ENCODE results near the gene TAF1A. TPM values are rescaled to one million over a fixed set of nuclear protein-coding genes. Genes with fewer than 3 reads are reported as not detected.

TAF1A gene
- total RNA-seq, 1 donor from 2014 or later, result 11.0 TPM

DNA sequence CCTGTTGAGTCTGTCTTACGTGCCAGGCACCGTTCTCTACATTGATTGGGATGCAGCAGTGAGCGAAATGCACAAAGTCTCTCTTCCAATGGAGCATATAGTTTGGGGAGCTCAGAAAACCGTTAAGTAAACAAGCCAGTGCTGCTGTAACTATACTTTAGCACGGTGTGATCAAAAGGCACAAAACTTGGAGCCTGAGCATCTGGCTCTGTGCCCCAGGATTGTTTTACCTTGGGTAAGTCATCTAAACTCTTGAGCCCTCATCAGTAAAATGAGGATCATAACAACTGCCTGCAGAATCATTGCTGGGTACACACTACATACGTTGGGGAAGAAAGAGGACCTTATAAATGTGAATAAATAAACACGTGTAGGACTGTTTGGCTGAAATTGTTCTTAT is 43.6 kb downstream of the TAF1A start:
- Histone ChIP-seq H3K9me3 (ENCODE audit: control insufficient read depth in 3 of 3, low read length in 3 of 3) (no peaks in the 10 kb centered on the region), H3K9ac (ENCODE audit: low read depth in 1 of 3, low read length in 3 of 3) (no peak overlapping the region), H3K4me1 (ENCODE audit: control insufficient read depth in 3 of 3, insufficient read depth in 3 of 3, low read length in 3 of 3) (no peaks in the 10 kb centered on the region), H3K36me3 (ENCODE audit: control insufficient read depth in 3 of 3, insufficient read depth in 3 of 3, low read length in 3 of 3) (no peaks in the 10 kb centered on the region), H3K27ac (ENCODE audit: low read depth, low read length) (no peak overlapping the region), H3K4me3 (ENCODE audit: low read length in 3 of 3) (no peak overlapping the region), H3K27me3 (ENCODE audit: control insufficient read depth in 3 of 3, insufficient read depth in 3 of 3, low read length in 3 of 3) (peaks cover 20 to 24% (median 23%) of the 10 kb centered on the region in 3 donors)

DNA sequence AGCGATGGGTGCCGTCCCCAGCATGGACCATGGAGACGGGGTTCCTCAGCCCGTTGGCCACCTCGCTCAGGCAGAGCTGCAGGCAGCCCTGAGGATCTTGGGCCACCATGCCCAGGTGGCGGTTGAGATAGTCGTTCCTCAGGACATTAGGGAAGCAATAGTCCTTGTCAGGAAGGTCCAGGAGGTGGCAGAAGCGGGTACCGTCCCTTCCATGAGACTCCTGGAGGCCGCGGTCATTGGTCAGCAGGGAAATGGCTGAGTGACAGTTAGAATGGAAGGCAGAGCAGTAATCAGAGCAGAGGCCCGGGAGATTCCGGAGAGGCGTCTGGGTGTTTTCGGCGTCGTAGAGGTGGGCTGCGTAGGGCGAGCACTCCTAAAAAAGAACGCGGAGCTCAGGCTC is 45.9 kb downstream of the TAF1A start:
- H3K9me3 ChIP-seq (ENCODE audit: control insufficient read depth in 3 of 3, low read length in 3 of 3), result no peaks in the 10 kb centered on the region
- H3K9ac ChIP-seq (ENCODE audit: low read depth in 1 of 3, low read length in 3 of 3), result no peak overlapping the region
- H3K36me3 ChIP-seq (ENCODE audit: control insufficient read depth in 3 of 3, insufficient read depth in 3 of 3, low read length in 3 of 3), result no peaks in the 10 kb centered on the region
- H3K4me3 ChIP-seq (ENCODE audit: low read length in 3 of 3), result no peak overlapping the region
- H3K27ac ChIP-seq (ENCODE audit: low read depth, low read length), result no peak overlapping the region
- H3K27me3 ChIP-seq (ENCODE audit: control insufficient read depth in 3 of 3, insufficient read depth in 3 of 3, low read length in 3 of 3), result peaks cover 20 to 24% (median 23%) of the 10 kb centered on the region in 3 donors
- H3K4me1 ChIP-seq (ENCODE audit: control insufficient read depth in 3 of 3, insufficient read depth in 3 of 3, low read length in 3 of 3), result no peaks in the 10 kb centered on the region

DNA sequence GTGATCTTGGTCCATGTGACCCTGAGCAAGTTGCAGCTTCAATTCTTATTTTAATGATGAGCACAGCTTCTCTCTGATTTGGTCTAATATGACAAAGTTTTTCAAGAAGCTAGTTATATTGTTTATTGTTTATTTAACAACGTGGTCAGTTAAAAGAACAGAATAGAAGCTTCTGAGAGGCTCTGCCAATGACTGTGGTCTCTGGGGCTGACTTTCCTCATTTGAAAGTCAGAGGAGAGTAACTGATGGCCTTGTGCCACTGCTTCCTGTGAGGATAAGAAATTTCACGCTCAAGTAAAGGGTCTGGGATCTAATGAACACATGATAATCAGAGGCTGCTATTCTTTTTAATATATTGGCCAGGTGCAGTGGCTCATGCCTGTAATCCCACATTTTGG is 49.1 kb downstream of the TAF1A start:
- H3K9ac ChIP-seq (ENCODE audit: low read depth in 1 of 3, low read length in 3 of 3), result no peak overlapping the region
- no peak overlapping the region for H3K27ac ChIP-seq (ENCODE audit: low read depth, low read length)
- H3K4me3 ChIP-seq (ENCODE audit: low read length in 3 of 3), result no peak overlapping the region
- H3K4me1 ChIP-seq (ENCODE audit: control insufficient read depth in 3 of 3, insufficient read depth in 3 of 3, low read length in 3 of 3), result no peaks in the 10 kb centered on the region
- no peaks in the 10 kb centered on the region for H3K36me3 ChIP-seq (ENCODE audit: control insufficient read depth in 3 of 3, insufficient read depth in 3 of 3, low read length in 3 of 3)
- peaks cover 0 to 5% (median 4%) of the 10 kb centered on the region in 3 donors for H3K27me3 ChIP-seq (ENCODE audit: control insufficient read depth in 3 of 3, insufficient read depth in 3 of 3, low read length in 3 of 3)
- H3K9me3 ChIP-seq (ENCODE audit: control insufficient read depth in 3 of 3, low read length in 3 of 3), result no peaks in the 10 kb centered on the region

DNA sequence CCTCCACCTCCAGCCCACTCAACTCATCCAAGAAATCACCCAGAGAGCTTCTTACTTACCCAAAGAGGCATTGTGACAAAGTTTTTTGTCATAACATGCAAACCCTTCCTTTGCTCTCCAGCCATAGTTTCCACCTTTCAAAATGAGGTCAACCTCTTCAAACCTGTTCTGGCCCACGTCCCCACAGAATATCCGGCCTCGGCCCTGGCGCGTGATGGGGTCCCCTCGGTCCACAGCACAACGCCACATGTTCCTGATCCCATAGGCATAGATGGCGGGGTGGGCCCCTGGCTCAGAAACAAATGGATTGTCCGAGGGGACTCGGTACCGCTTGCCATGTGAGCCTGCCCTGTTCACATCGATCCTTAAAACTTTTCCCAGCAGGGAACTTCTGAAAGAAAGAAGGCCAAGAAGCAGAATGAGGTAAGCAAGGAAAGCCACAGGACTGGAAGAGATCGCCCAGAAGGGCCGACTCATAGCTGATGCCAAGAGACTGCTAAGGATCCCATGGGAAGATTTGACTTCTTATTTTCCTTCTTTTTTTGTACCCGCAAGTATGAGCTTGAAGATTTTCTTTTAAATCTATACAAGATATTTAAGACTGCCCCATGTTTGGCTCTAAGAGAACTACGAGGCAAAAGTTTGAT is 49.7 kb downstream of the TAF1A start:
- Histone ChIP-seq H3K27ac (ENCODE audit: low read depth, low read length) (no peak overlapping the region), H3K36me3 (ENCODE audit: control insufficient read depth in 3 of 3, insufficient read depth in 3 of 3, low read length in 3 of 3) (no peaks in the 10 kb centered on the region), H3K9me3 (ENCODE audit: control insufficient read depth in 3 of 3, low read length in 3 of 3) (no peaks in the 10 kb centered on the region), H3K4me3 (ENCODE audit: low read length in 3 of 3) (no peak overlapping the region), H3K4me1 (ENCODE audit: control insufficient read depth in 3 of 3, insufficient read depth in 3 of 3, low read length in 3 of 3) (no peaks in the 10 kb centered on the region), H3K27me3 (ENCODE audit: control insufficient read depth in 3 of 3, insufficient read depth in 3 of 3, low read length in 3 of 3) (peaks cover 0 to 5% (median 4%) of the 10 kb centered on the region in 3 donors), H3K9ac (ENCODE audit: low read depth in 1 of 3, low read length in 3 of 3) (no peak overlapping the region)

DNA sequence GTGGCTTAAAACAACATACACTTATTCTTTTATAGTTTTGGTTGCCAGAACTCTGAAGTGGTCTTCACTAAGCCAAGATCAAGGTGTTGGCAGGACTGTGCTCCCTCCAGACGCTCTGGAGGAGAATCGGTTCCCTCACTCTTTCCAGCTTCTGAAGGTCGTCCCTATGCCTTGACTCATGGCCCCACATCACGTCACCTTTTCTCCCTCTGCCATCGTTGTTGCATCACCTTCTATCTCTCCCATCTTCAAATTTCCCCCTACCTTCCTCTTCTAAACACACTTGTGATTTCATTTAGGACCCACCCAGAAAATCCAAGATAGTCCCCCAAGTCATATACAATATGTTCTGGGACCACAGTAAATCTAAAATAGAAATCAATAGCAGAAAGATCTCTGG is 54.3 kb downstream of the TAF1A start:
- H3K4me1 ChIP-seq (ENCODE audit: control insufficient read depth in 3 of 3, insufficient read depth in 3 of 3, low read length in 3 of 3), result no peaks in the 10 kb centered on the region

GRCh38 chr1:222530852-222531251 is 58.9 kb downstream of the TAF1A start:
- no peaks in the 10 kb centered on the region for H3K27me3 ChIP-seq (ENCODE audit: control insufficient read depth in 3 of 3, insufficient read depth in 3 of 3, low read length in 3 of 3)
- no peak overlapping the region for H3K9ac ChIP-seq (ENCODE audit: low read depth in 1 of 3, low read length in 3 of 3)
- no peaks in the 10 kb centered on the region for H3K36me3 ChIP-seq (ENCODE audit: control insufficient read depth in 3 of 3, insufficient read depth in 3 of 3, low read length in 3 of 3)
- H3K4me3 ChIP-seq (ENCODE audit: low read length in 3 of 3), result no peak overlapping the region
- no peak overlapping the region for H3K27ac ChIP-seq (ENCODE audit: low read depth, low read length)
- H3K4me1 ChIP-seq (ENCODE audit: control insufficient read depth in 3 of 3, insufficient read depth in 3 of 3, low read length in 3 of 3), result no peaks in the 10 kb centered on the region
- H3K9me3 ChIP-seq (ENCODE audit: control insufficient read depth in 3 of 3, low read length in 3 of 3), result no peaks in the 10 kb centered on the region

More for the DNA sequence above, 54.3 kb downstream of the TAF1A start:
- no peak overlapping the region for H3K27ac ChIP-seq (ENCODE audit: low read depth, low read length)
- H3K4me3 ChIP-seq (ENCODE audit: low read length in 3 of 3), result no peak overlapping the region
- no peak overlapping the region for H3K9ac ChIP-seq (ENCODE audit: low read depth in 1 of 3, low read length in 3 of 3)
- H3K27me3 ChIP-seq (ENCODE audit: control insufficient read depth in 3 of 3, insufficient read depth in 3 of 3, low read length in 3 of 3), result no peaks in the 10 kb centered on the region
- no peaks in the 10 kb centered on the region for H3K9me3 ChIP-seq (ENCODE audit: control insufficient read depth in 3 of 3, low read length in 3 of 3)
- no peaks in the 10 kb centered on the region for H3K36me3 ChIP-seq (ENCODE audit: control insufficient read depth in 3 of 3, insufficient read depth in 3 of 3, low read length in 3 of 3)

GRCh38 chr1:222529916-222530315 is 59.8 kb downstream of the TAF1A start:
- Histone ChIP-seq H3K27me3 (ENCODE audit: control insufficient read depth in 3 of 3, insufficient read depth in 3 of 3, low read length in 3 of 3) (no peaks in the 10 kb centered on the region), H3K9ac (ENCODE audit: low read depth in 1 of 3, low read length in 3 of 3) (no peak overlapping the region), H3K27ac (ENCODE audit: low read depth, low read length) (no peak overlapping the region), H3K4me3 (ENCODE audit: low read length in 3 of 3) (no peak overlapping the region), H3K36me3 (ENCODE audit: control insufficient read depth in 3 of 3, insufficient read depth in 3 of 3, low read length in 3 of 3) (no peaks in the 10 kb centered on the region), H3K9me3 (ENCODE audit: control insufficient read depth in 3 of 3, low read length in 3 of 3) (no peaks in the 10 kb centered on the region), H3K4me1 (ENCODE audit: control insufficient read depth in 3 of 3, insufficient read depth in 3 of 3, low read length in 3 of 3) (no peaks in the 10 kb centered on the region)

DNA sequence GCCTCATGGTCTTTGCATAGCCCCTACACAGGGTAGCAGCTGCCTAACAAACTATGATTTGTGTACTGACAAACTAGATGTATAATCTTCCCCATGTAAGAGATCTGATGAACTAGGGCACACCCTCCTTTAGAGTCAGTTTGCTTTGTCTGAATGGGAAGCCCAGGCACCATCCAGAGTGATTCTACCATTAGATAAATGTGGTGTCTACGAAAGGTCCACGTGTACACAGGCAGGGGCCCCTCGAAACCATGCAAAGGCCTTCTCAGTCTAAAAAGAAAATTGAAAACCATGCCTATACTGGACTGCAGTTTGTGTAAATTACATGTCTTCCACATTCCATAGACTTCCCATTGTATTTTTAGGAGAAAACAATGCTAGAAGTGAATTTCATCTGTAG is 60.6 kb downstream of the TAF1A start:
- Histone ChIP-seq H3K9me3 (ENCODE audit: control insufficient read depth in 3 of 3, low read length in 3 of 3) (no peaks in the 10 kb centered on the region), H3K27ac (ENCODE audit: low read depth, low read length) (no peak overlapping the region), H3K27me3 (ENCODE audit: control insufficient read depth in 3 of 3, insufficient read depth in 3 of 3, low read length in 3 of 3) (no peaks in the 10 kb centered on the region)

DNA sequence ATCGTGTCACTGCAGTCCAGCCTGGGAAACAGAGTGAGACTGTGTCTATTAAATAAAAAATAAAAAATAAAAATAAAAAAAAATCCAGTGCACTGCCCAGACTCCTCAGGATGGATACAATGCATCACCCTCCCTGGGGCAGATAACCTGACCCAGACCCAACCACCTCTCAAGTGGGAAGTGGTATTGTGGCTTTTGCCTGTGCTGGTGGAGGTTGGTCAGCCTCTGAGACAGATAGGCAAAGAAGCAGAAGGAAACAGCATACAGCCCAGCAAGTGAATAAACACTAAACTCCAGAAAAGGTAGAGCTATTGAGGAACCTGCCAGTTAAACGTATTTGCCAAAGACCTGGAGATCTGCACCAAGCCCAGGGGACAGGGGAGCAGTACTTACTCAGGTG is 63.8 kb downstream of the TAF1A start:
- no peak overlapping the region for H3K27ac ChIP-seq (ENCODE audit: low read depth, low read length)
- no peak overlapping the region for H3K9ac ChIP-seq (ENCODE audit: low read depth in 1 of 3, low read length in 3 of 3)
- no peak overlapping the region for H3K4me3 ChIP-seq (ENCODE audit: low read length in 3 of 3)
- H3K27me3 ChIP-seq (ENCODE audit: control insufficient read depth in 3 of 3, insufficient read depth in 3 of 3, low read length in 3 of 3), result no peaks in the 10 kb centered on the region
- H3K9me3 ChIP-seq (ENCODE audit: control insufficient read depth in 3 of 3, low read length in 3 of 3), result no peaks in the 10 kb centered on the region
- no peaks in the 10 kb centered on the region for H3K4me1 ChIP-seq (ENCODE audit: control insufficient read depth in 3 of 3, insufficient read depth in 3 of 3, low read length in 3 of 3)
- no peaks in the 10 kb centered on the region for H3K36me3 ChIP-seq (ENCODE audit: control insufficient read depth in 3 of 3, insufficient read depth in 3 of 3, low read length in 3 of 3)

More for the DNA sequence above, 60.6 kb downstream of the TAF1A start:
- no peaks in the 10 kb centered on the region for H3K4me1 ChIP-seq (ENCODE audit: control insufficient read depth in 3 of 3, insufficient read depth in 3 of 3, low read length in 3 of 3)
- H3K9ac ChIP-seq (ENCODE audit: low read depth in 1 of 3, low read length in 3 of 3), result no peak overlapping the region
- H3K36me3 ChIP-seq (ENCODE audit: control insufficient read depth in 3 of 3, insufficient read depth in 3 of 3, low read length in 3 of 3), result no peaks in the 10 kb centered on the region
- H3K4me3 ChIP-seq (ENCODE audit: low read length in 3 of 3), result no peak overlapping the region

- Histone ChIP-seq H3K27me3 (ENCODE audit: control insufficient read depth in 3 of 3, insufficient read depth in 3 of 3, low read length in 3 of 3) (no peaks in the 10 kb centered on the region), H3K4me1 (ENCODE audit: control insufficient read depth in 3 of 3, insufficient read depth in 3 of 3, low read length in 3 of 3) (no peaks in the 10 kb centered on the region), H3K9me3 (ENCODE audit: control insufficient read depth in 3 of 3, low read length in 3 of 3) (no peaks in the 10 kb centered on the region), H3K36me3 (ENCODE audit: control insufficient read depth in 3 of 3, insufficient read depth in 3 of 3, low read length in 3 of 3) (no peaks in the 10 kb centered on the region), H3K9ac (ENCODE audit: low read depth in 1 of 3, low read length in 3 of 3) (no peak overlapping the region), H3K4me3 (ENCODE audit: low read length in 3 of 3) (no peak overlapping the region), H3K27ac (ENCODE audit: low read depth, low read length) (no peak overlapping the region)
These were observed 65.9 kb downstream of the TAF1A start for GRCh38 chr1:222523852-222524251.

All from skeletal muscle tissue (tissue), 4 donors.